Esophagus squamous epithelium (tissue), 4 donors: Measurements from ENCODE around the gene RHEBL1.

ENCODE experiments used
- POLR2A ChIP-seq, 4 donors: fragments of 450-650 bp; IDR thresholded peaks; one replicate each; pipeline ENCODE4 v1.6.1; 2017; ENCODE audit warnings: antibody characterized with exemption in 4 of 4, mild to moderate bottlenecking in 4 of 4, moderate library complexity in 3 of 4
- TF ChIP-seq, protein P1 (sequence below), 6 experiments: fragments of 450-650 bp in 4 of 6; fragments of 200-600 bp in 2 of 6; sonication (generic) in 2 of 6; IDR thresholded peaks; one replicate each; pipeline ENCODE4 v1.5.1; 2016 to 2019; ENCODE audit warnings: antibody characterized with exemption in 6 of 6, mild to moderate bottlenecking in 4 of 6, moderate library complexity in 4 of 6

DNA sequence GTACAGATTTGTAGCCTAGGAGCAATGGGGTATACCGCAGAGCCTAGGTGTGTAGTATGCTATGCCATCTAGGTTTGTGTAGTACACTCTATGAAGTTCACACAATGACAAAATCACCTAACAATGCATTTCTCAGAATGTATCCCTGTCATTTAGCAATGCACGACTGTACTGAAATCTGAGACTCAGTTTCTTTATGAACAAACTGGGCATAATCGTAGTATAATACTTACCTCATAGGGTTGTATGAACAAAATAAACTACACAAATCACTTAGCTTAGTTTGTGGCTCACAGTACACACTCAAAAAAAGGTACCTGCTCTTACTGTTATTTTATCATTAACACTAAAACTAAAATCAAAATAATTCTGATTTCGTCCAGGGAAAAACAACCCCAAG lies 44.3 kb downstream of the RHEBL1 start:
- TF ChIP-seq, protein P1, sequence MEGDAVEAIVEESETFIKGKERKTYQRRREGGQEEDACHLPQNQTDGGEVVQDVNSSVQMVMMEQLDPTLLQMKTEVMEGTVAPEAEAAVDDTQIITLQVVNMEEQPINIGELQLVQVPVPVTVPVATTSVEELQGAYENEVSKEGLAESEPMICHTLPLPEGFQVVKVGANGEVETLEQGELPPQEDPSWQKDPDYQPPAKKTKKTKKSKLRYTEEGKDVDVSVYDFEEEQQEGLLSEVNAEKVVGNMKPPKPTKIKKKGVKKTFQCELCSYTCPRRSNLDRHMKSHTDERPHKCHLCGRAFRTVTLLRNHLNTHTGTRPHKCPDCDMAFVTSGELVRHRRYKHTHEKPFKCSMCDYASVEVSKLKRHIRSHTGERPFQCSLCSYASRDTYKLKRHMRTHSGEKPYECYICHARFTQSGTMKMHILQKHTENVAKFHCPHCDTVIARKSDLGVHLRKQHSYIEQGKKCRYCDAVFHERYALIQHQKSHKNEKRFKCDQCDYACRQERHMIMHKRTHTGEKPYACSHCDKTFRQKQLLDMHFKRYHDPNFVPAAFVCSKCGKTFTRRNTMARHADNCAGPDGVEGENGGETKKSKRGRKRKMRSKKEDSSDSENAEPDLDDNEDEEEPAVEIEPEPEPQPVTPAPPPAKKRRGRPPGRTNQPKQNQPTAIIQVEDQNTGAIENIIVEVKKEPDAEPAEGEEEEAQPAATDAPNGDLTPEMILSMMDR (IDR thresholded peaks at IDR 0.05), result no peak
- TF ChIP-seq POLR2A (IDR thresholded peaks at IDR 0.05), result no peak
